ENCODE data around the gene GDF10. TPM values are rescaled to one million over a fixed set of nuclear protein-coding genes. Genes with fewer than 3 reads are reported as not detected.

Gene GDF10
- total RNA-seq, 1 donor from 2014 or later = 1.7 TPM

DNA sequence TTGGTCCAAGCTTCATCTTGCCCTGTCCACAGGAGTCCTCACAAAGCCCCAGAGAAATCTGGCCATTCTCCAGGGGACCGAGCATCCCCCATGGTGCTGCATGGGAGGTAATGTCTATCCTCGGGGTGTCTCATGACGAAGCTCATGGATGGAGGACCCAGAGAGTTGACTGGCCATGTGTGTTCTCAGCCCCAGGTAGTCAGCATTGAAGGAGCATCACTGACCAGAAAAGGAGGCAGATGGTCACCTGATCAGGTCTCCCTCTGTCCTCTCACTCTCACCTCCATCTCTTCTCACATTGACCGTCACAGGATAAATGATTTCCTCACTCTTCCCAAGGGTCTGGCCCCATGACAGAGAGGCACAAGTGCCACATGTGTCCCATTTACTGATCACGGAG lies 33.4 kb upstream of the GDF10 start:
- intact Hi-C loops (cut with DNase I) = no loop called here
- DNase-seq (ENCODE audit: low spot score) = no peak

DNA sequence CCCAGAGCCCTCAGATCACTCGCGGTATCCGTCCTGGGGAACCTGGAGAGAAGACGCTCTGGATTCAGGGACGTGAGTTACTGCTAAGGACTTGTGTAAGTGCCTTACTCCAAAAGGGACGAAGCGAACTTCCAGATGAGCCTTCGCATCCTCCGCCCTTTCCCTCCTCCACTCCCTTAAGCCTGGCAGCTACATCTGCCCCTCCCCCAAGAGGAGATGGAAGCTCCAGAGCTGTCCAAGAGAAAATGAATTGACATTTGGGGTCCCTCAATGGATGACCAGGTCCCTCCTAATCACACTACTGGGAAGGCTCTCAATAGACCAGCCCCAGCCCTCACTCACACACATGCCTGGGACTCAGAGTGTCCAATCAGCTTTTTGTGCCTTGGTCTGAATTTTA lies 31.3 kb upstream of the GDF10 start:
- no peak for DNase-seq (ENCODE audit: low spot score)
- intact Hi-C loops (cut with DNase I) = no loop called here

DNA sequence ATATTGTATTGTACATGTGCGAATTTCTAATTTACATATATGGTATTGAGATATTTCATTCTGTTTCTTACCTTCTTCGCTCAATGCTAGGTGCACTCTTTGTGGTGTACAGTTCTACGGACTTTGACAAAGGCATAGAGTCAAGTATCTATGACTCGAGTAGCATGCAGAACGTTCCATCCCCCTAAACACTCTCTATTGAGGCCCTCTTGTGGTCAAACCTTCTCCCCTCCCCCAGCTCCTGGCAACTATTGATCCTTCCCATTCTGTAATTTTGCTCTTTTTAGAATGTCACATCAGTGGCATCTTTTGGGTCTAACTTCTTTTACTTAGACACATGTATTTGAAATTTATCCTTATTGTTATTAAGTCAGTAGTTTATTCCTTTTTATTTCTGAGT lies 30.7 kb upstream of the GDF10 start:
- no peak for DNase-seq (ENCODE audit: low spot score)
- intact Hi-C loops (cut with DNase I) = no loop called here

DNA sequence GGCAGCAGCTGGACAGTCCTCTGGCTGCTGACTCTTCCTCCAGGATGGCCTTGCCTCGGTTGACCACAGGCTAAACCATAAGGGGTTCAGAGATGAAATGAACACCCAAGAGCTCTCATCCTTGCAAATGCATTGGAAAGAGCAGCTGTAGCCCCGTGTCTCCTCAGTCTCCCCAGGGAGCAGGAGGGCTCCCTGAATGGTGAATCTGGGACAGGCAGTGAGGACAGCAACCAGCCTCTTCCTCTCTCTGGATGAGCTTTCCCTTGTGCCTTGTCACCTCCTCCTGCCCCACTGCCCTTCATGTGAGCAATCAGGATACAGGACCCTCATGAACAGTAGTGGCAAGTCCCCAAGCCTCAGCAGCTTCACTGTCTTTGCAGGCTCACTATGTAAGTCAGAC lies 23.9 kb upstream of the GDF10 start:
- no peak for DNase-seq (ENCODE audit: low spot score)
- intact Hi-C loops (cut with DNase I) = no loop called here

DNA sequence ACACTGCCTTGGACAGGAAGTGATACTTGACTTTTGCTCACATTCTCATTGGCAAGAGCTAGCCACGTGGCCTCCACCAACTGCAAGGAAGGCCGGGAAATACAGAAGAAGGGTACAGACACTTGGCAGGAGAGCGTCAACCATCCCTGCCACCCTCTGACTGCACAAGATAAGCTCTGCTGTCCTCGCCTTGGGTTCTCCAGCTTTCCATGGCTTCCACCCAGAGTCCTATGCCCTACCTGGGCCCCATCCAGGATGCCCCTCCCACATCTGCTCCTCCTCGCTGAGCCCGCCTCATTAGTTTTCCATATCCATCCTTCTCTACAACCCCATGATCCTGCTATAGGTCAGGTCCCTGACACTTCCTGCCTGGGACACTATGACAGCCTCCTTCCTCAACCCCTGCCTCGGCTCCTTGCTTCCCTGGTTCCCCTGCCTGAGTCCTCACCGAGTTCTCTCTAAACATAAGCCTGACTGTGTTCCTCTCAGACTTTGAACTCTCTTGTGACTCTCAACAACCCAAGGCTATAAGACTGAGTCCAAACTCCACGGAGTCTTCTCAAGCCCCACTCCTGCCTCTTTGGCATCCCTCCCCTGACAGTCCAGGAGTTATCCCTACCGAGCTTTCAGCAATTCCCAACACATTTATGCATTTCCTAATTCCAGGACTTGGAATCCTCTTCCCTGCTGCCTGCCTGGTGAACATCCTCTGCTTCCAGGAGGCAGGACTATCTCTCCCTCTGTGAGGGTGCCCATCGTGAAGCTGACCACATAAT lies 23.2 kb upstream of the GDF10 start:
- intact Hi-C loops (cut with DNase I) = no loop called here
- no peak for DNase-seq (ENCODE audit: low spot score)

DNA sequence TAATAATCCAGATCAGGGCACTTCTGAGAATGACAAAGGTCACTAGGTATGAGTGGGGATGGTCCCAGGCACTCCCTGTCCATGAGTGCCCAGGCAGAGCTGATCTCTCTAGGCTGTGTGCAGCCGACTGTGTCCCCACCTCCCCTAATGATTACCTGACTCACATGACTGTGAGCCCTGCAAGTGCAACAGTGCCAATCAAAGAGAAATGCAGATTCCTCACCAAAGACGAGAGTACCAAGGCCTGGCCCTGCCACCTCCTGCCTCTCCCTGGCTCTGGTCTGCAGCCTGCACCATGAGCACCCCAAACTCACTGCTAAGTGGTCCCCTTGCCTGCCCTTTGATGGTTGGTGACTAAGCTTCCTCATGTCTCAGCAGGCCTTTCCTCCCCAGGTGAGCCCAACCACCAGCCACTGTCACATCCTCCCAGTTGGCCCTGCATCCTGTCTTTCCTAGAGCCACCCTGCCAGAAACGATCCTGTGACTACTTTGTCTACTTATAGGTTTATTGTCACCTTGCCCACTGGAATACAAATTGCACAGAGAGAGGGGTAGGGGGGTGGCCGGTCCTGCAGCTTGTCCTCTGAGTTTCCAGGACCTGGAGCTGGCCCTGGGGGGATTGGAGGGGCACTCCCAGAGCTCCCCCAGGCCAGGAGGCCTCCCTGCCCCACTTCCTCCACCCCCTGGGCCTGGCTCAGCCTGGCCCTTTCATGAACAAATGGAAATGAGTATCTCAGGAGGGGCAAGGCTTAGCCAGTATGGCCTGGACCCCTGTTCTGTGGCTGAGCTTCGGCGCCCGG lies 22.4 kb upstream of the GDF10 start:
- DNase-seq (ENCODE audit: low spot score) = no peak
- intact Hi-C loops (cut with DNase I) = no loop called here

DNA sequence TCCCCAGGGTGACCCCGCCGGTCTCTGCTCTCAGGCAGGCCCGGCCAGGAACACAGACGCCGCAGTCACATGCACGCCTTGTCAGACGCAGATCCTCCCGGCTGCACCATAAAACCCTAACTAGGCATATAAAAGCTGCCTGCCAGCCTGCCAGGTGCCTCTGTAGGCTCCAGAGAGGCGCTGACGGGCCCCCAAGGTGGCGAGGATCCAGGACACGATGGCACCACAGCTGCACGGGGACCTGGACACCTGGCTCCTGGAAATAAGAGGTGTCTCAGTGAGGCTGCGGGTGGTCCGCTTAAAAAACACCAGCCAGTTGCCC lies 21.9 kb upstream of the GDF10 start:
- no peak for DNase-seq (ENCODE audit: low spot score)
- intact Hi-C loops (cut with DNase I) = no loop called here

DNA sequence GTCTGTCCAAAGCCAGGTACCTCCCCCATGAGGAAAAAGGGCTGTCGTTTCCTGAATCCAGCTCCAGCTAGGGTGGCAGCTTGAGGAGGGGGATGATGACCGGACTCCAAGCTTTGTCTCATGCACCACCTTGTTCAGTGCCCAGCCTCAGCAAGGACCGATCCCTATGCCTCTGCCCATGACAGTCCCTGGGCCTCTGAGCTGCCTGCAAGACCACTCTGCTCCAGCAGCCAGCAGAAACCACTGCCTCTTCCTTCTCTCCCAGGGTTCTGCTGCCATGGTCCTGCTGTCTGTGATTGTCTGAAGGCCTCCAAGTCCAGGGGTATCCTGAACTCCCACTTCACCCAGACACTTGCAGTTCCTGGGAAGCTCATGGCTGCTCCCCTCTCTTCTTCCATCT lies 21.3 kb upstream of the GDF10 start:
- DNase-seq (ENCODE audit: low spot score) = no peak
- intact Hi-C loops (cut with DNase I) = no loop called here

DNA sequence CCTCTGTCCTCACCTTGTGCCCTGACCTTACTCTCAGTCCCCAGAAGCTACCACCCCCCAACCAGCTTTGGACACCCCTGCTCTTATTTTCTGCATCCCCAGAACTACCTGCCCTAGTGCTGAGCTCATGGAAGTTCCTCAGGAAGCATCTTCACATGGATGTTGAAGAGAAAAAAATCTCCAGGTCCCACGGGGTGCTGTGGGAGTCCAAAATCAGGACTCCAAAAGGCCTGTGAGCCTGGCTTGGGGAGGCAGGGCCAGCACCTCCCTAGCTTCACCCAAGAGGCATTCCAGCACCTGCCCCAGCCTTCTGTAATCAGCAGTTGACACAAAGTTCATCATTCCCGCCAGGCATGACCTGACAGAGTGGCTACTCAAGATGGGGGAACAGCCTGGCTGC lies 20.7 kb upstream of the GDF10 start:
- no peak for DNase-seq (ENCODE audit: low spot score)

DNA sequence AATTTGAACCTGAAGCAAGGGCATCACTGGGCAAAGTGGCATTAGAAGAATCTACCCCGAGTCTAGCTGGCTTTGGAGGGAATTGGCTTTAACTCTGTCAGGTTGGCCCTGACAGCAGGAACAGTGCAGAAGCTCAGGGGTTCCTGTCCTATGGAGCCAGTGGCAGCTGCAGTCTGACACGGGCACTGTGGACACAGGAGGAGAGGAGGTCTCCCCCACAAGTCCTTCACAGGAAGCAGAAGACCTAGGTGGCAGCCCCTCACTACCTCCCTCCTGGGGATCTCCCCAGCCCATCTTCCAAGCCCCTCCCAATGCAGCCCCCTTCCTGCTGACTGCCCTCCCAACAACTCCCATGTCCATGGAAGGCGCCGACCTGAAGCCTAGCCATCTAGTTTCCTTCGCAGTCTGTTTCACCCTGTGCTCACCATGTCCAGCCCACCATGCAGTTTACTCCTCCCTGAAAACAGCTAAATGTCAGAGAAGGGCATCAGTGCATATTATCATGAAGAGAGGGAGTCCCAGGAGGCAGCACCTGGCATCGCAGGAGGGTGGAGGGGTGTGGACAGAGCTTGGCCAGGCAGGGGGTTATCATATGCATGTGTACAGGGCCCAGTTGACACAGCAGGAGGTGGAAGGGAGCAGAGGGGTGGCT lies 17.9 kb upstream of the GDF10 start:
- DNase-seq (ENCODE audit: low spot score) = no peak
- intact Hi-C loops (cut with DNase I) = no loop called here

More for the DNA sequence above, 20.7 kb upstream of the GDF10 start:
- intact Hi-C loops (cut with DNase I) = no loop called here

DNA sequence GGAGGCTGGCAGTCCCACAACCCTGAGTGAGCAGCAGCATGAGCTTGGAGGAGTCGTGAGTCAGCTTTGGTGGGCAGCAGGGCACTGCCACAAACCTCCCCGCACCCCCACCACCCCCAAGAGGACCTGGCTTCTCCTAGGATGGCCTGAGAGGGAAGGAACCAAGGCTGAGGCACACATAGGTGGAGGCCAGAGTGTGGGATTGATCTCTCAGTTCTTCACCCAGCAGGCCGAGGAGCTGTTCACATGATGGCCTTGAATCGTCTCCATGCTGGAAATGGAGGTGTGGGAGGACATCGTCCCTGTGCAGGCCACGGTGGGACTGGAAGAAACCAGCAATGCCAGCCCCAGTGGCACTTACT lies 17.4 kb upstream of the GDF10 start:
- no peak for DNase-seq (ENCODE audit: low spot score)
- intact Hi-C loops (cut with DNase I) = no loop called here

DNA sequence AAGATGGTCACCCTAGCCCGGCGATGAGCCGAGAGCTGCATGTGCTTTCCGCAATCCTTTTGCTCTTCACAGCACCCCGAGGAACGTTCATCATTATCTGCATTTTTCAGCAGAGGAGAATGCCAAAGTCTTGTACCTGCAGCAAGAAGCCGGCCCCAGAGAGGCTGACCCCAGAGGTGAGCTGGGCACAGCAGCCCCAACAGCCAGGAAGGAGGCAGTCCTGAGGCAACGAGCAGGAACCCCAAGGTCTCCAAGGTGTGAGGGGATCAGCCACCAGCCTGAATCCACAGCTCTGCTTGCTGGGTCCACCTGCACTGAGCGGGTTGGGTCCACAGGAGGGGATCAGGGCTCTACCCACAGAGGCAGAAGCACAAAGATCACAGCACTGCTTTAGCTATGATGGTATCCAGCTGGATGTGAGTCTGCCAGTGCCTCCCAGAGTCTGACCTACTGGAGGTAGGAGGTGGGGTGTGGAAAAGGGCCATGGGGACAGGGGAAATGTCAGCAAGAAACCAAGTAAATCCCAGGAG lies 16.8 kb upstream of the GDF10 start:
- DNase-seq (ENCODE audit: low spot score) = no peak
- intact Hi-C loops (cut with DNase I) = no loop called here

DNA sequence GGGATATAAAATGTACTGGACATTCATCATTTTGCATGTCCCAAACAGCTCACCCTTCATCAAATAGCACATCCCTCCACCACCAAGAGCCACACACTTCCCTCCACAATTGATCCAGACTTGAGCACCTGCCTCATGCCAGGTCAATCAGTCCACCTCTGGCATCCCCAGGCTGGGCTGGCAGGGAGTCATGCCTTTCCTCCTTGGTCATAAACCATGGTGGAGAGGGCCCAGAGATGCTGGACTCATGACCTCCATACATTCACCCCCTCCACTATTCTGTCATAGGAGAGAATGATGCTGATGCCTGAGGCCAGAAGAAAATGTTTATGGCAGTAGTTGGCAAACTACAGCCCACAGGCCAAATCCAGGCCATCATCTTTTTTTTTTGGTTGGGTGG lies 16.1 kb upstream of the GDF10 start:
- DNase-seq (ENCODE audit: low spot score) = no peak

DNA sequence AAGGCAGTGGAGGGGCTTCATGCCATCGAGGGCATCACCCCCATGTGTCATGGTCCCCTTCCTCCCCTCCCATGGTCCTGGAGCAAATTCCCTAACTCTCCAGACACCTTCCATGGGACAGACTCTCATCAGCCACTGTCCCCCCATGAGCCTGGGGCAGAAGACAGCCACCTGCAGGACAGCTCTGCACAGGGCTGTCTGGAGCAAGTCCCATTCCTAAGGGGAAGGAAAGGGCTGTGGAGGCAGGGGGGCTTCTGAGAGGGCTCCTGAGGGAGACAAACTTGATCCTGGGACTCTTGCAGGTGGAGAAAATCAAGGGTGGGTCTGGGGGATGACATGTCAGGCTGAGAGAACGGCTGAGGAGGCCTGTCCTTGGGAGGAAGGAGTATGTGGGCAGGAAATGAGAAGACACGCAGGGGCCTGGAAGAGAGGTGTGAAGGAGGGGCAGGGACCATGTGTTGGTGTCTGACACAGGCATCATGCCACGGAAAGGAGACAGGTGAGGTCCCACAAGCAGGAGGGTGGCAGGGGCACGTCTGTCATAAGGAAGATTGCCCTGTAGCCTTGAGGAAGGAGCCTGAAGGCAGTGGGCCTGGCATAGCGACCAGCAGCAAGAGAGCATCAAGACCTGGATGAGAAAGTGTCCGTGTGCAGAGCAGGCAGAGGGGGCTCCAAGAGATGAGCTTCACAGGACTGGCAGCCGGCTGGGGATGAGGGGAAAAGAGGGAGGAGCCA lies 14.4 kb upstream of the GDF10 start:
- no peak for DNase-seq (ENCODE audit: low spot score)
- intact Hi-C loops (cut with DNase I) = no loop called here

More for the DNA sequence above, 16.1 kb upstream of the GDF10 start:
- intact Hi-C loops (cut with DNase I) = no loop called here

DNA sequence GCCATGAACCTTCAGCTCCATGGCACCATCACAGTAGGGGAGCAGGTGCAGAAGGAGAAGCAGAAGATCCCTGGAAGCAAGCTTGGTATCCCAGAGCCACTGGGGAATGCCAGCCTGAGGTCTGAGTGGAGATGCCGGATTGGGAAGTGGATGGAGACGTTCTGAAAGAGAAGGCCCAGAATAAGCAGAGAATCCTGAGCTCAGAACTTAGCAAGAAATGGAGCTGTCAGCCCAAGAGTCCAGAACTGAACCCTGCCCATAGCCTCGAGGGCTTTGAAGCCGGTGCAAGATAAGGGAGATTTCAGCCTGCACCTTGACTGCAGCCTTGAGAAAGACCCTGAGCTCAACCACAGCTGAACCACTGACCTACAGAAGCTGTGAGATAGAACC lies 13.9 kb upstream of the GDF10 start:
- DNase-seq (ENCODE audit: low spot score) = no peak
- intact Hi-C loops (cut with DNase I) = no loop called here

DNA sequence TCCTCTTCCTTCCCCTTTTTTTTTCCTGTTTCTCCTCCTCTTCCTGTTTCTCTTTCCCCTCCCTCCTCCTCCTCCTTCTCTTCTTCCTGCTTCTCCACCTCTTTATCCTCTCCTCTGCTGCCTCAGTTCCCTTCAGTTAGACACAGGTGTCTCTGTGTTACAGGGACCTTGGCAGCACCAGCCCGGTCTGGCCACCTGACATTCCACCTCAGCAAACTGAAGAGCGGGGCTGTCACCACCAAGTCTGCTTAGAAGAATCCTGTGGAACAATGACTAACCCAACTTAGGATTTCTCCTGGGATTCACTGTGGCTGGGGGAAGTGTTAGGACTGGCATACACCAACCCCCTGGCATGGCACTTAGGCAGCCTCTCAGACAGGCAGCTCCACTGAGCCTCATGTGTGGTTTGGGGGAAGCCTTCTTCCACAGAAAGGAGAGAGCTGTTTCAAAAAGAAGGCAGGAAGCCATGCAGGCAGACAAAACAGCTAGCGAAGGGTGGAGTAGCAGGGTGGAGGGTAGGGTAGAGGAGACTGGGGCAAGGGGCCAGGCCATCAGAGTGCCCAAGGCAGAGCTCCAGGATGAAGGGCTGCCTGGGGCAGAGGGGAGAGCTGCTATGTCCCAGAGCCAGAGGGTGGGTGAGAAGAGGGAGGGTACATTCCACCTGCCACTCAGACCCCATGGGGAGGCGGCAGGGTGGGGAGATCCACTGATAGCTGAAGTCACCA lies 13.2 kb upstream of the GDF10 start:
- intact Hi-C loops (cut with DNase I) = no loop called here

DNA sequence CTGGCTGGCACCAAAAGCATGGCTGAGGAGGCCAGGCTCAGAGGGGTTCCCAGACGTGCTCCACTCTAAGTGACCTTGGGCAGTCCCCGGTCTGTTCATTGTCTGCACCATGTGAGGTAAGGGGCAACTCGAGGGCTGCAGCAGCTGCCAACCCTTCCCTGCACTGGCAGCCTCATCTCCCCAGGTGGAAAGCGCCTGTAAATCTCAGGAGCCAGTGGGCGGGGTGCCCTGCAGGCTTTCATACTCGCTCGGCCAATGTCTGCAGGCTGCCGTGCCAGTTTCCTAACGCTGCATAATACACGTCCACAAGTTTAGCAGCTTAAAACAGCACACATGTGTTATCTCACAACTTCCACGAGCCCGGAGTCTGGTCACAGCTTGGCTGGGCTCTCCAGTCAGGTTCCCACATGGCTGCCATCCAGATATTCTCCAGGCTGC lies 12.6 kb upstream of the GDF10 start:
- peak; percentile 74 for DNase-seq (ENCODE audit: low spot score)
- intact Hi-C loops (cut with DNase I) = no loop called here

More for the DNA sequence above, 13.2 kb upstream of the GDF10 start:
- peak; percentile 68 for DNase-seq (ENCODE audit: low spot score)

DNA sequence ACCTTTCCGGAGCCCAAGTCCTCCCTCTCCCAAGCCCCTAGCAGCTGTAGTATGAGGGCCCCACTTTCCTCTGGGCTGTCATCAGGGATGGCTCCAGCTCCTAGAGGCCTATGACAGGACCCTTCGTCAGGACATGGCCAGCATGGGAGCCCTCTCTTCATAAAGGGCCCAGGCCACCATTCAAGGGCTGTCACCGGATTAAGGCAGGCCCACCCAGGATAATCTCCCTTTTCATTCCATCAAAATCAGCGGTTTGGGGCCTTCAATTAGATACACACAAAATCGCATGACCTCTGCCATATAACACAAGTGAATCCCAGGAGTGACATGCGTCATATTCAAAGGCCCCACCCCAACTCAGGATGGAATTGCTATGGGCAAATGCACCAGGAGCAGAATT lies 12.2 kb upstream of the GDF10 start:
- intact Hi-C loops (cut with DNase I) = no loop called here
- DNase-seq (ENCODE audit: low spot score) = no peak

DNA sequence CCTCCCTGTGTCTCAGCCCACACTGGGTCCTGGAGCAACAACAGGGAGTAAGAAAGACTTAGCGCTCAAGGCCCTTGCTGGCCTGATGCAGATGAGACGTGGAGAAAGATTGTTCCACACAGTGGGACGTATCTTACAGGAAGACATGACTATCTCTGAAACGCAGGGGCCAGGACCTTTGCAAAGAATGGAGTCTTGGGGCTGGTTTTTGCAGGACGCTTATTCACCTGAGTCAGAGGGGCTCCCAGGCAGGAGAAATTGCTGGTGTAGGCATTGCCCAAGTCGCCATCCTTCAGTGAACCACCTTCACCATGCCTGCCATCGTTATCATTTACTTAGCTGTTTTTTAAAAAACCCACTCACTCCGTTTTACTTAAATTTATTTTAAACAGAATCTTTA lies 11.8 kb upstream of the GDF10 start:
- intact Hi-C loops (cut with DNase I) = no loop called here
- DNase-seq (ENCODE audit: low spot score) = no peak
